D721Med (cell line): Measurements from ENCODE around the gene SDK1.

Source experiments
- DNase-seq: peaks from one replicate; pipeline ENCODE4 v3.0.0; 2011; ENCODE audit warnings: low spot score; ENCODE audit not compliant: insufficient read length
- FAIRE-seq: peaks from 2 replicates; lab custom pipeline; 2011; peaks lifted over from hg19 to GRCh38; lab: Jason Lieb, UNC
- TF ChIP-seq, protein P1 (sequence below): IDR thresholded peaks from 2 replicates; pipeline ENCODE4 v1.5.1; 2012; ENCODE audit warnings: mild to moderate bottlenecking, control low read depth; ENCODE audit not compliant: insufficient read depth; ENCODE audit errors: missing control alignments

SDK1 gene

GRCh38 chr7:4074994-4075393 lies 773.9 kb downstream of the SDK1 start:
- TF ChIP-seq, protein P1, sequence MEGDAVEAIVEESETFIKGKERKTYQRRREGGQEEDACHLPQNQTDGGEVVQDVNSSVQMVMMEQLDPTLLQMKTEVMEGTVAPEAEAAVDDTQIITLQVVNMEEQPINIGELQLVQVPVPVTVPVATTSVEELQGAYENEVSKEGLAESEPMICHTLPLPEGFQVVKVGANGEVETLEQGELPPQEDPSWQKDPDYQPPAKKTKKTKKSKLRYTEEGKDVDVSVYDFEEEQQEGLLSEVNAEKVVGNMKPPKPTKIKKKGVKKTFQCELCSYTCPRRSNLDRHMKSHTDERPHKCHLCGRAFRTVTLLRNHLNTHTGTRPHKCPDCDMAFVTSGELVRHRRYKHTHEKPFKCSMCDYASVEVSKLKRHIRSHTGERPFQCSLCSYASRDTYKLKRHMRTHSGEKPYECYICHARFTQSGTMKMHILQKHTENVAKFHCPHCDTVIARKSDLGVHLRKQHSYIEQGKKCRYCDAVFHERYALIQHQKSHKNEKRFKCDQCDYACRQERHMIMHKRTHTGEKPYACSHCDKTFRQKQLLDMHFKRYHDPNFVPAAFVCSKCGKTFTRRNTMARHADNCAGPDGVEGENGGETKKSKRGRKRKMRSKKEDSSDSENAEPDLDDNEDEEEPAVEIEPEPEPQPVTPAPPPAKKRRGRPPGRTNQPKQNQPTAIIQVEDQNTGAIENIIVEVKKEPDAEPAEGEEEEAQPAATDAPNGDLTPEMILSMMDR: no peak
- DNase-seq: no peak
- FAIRE-seq: no peak

- TF ChIP-seq, protein P1: no peak
- FAIRE-seq: no peak
- no peak for DNase-seq
Observed at GRCh38 chr7:4076701-4077294, 775.7 kb downstream of the SDK1 start.

DNA sequence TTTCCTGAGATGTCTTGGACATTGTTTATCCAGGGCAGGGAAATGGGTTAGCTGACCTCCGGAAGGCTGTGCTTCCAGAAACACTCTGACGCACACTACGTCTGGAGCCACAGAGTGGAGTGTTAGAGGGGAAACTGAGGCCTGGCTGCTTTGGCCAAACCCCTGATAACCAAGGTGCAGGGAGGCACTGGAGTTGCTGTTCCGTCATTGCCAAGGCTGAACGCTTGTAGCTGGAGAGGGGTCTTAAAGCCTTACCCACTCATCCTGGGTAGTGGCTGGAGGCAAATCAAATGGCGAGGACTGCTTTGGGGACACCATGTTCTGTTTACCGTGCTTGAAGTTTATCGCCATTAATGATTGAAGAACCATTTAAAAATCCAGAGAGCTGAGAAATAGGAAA lies 776.9 kb downstream of the SDK1 start:
- TF ChIP-seq, protein P1: no peak
- FAIRE-seq (no peak), DNase-seq (no peak)

DNA sequence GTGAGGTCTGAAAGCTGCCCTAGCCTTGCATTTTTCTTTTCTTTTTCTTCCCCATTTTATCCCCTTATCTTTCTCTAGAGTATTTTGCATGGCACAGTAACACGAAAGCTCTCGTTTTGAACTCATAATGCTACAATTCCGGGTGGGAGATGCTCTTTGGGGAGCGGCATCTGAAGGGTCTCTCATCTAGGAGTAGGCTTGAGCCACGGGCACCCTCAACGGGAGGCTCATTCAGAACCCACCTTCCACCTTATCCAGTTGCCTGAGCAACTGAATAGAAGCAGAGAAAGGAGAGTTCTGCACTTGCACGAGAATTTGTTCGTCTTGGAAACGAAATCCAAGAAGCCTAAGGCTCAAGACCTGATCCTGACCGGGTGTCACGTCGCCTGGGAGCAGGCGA lies 777.5 kb downstream of the SDK1 start:
- FAIRE-seq (no peak), DNase-seq (no peak)
- TF ChIP-seq, protein P1: no peak

- TF ChIP-seq, protein P1: no peak
- DNase-seq (no peak), FAIRE-seq (no peak)
Observed at GRCh38 chr7:4079366-4079765, 778.3 kb downstream of the SDK1 start.

DNA sequence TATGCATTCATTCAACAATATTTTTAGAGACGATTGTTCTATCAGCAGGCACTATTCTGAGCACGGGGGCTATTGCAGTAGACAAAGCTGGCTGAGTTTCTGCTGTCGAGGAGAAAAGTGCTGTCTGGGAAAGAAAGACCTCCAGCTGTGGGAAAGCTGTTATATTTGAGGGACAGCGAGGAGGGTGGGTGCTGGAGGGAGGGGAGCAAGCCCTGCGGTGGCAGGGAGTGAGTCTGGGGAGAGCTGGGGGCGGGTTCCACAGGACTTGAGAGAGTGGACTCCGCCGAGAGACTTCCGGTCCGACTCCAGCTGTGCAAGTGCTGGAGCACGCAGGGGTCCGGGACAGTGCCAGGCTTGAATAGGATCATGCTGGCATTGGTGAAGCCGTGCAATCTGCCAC lies 778.9 kb downstream of the SDK1 start:
- no peak for DNase-seq
- no peak for FAIRE-seq
- TF ChIP-seq, protein P1: no peak

GRCh38 chr7:4080954-4081353 lies 779.9 kb downstream of the SDK1 start:
- FAIRE-seq (no peak), DNase-seq (no peak)
- TF ChIP-seq, protein P1: no peak
